Vagina (tissue), 2 donors: Measurements from ENCODE around the gene SH3YL1. TPM values are rescaled to one million over a fixed set of nuclear protein-coding genes. Genes with fewer than 3 reads are reported as not detected.

Experiments
- DNase-seq, 2 donors: peaks; one replicate each; pipeline ENCODE4 v3.0.0-alpha.2; 2017; ENCODE audit errors: extremely low spot score in 2 of 2
- H3K27ac ChIP-seq: fragments of 200-600 bp; sonication (generic); one replicate; pipeline ENCODE4 v1.5.1; 2019
- H3K27me3 ChIP-seq: fragments of 200-600 bp; sonication (generic); one replicate; pipeline ENCODE4 v1.5.1; 2019
- H3K36me3 ChIP-seq, 2 donors: fragments of 200-600 bp; sonication (generic); one replicate each; pipeline ENCODE4 v1.5.1; 2017 to 2019
- H3K4me1 ChIP-seq: fragments of 200-600 bp; sonication (generic); one replicate; pipeline ENCODE4 v1.5.1; 2019
- H3K4me3 ChIP-seq, 2 donors: fragments of 200-600 bp; sonication (generic); 1 replicate in 1 of 2; 2 replicates in 1 of 2; pipeline ENCODE4 v1.5.1; 2016 to 2019
- H3K9me3 ChIP-seq: fragments of 200-600 bp; sonication (generic); one replicate; pipeline ENCODE4 v1.5.1; 2019
- CTCF ChIP-seq, 3 experiments: fragments of 450-650 bp in 2 of 3; fragments of 200-600 bp in 1 of 3; sonication (generic) in 1 of 3; IDR thresholded peaks; one replicate each; pipeline ENCODE4 v1.5.1; 2017 to 2019; ENCODE audit warnings: antibody characterized with exemption in 3 of 3, mild to moderate bottlenecking in 2 of 3, moderate library complexity in 2 of 3
- POLR2A ChIP-seq, 2 donors: fragments of 450-650 bp; IDR thresholded peaks; one replicate each; pipeline ENCODE4 v1.6.1; 2017; ENCODE audit warnings: antibody characterized with exemption in 2 of 2, mild to moderate bottlenecking in 2 of 2, moderate library complexity in 2 of 2
- POLR2AphosphoS5 ChIP-seq, 2 donors: sonication (generic); formaldehyde crosslinking; IDR thresholded peaks; one replicate each; pipeline ENCODE4 v1.9.0; 2017; ENCODE audit warnings: antibody characterized with exemption in 2 of 2, mild to moderate bottlenecking in 2 of 2, low read depth in 1 of 2; ENCODE audit not compliant: insufficient read depth in 1 of 2
- intact Hi-C: fragments of 100-400 bp; cut with DNase I; formaldehyde crosslinking; loops from one replicate; pipeline ENCODE4 v1.15.1; 2023
- total RNA-seq: library from RNA; depleted of rRNA; stranded (reverse); fragments of >200 nt; gene quantifications from one replicate; pipeline ENCODE4 v1.2.3, GENCODE V29; 2016

SH3YL1 gene
- total RNA-seq, 1 donor from 2014 or later = 32.9 TPM

GRCh38 chr2:228518-229278 lies 35.1 kb downstream of the SH3YL1 start:
- intact Hi-C loops = no loop called here
- no peaks in the 10 kb centered on the region for H3K9me3 ChIP-seq
- H3K27ac ChIP-seq = no peak overlapping the region
- no peaks in the 10 kb centered on the region for H3K27me3 ChIP-seq
- no peak overlapping the region for H3K4me3 ChIP-seq
- no peak for DNase-seq
- H3K36me3 ChIP-seq = peaks cover 0 to 44% of the 10 kb centered on the region in 2 donors
- TF ChIP-seq CTCF (IDR thresholded peaks at IDR 0.05) (no peak), POLR2A (IDR thresholded peaks at IDR 0.05) (no peak), POLR2AphosphoS5 (IDR thresholded peaks at IDR 0.05; ENCODE audit: insufficient read depth in 1 of 2, low read depth in 1 of 2) (no peak)
- no peaks in the 10 kb centered on the region for H3K4me1 ChIP-seq

GRCh38 chr2:228115-228514 lies 35.7 kb downstream of the SH3YL1 start:
- Histone ChIP-seq H3K36me3 (peaks cover 0 to 42% of the 10 kb centered on the region in 2 donors), H3K4me1 (no peaks in the 10 kb centered on the region), H3K4me3 (no peak overlapping the region), H3K9me3 (no peaks in the 10 kb centered on the region), H3K27ac (no peak overlapping the region), H3K27me3 (no peaks in the 10 kb centered on the region)
- no peak for DNase-seq
- intact Hi-C loops = no loop called here
- TF ChIP-seq POLR2A (IDR thresholded peaks at IDR 0.05) (no peak), CTCF (IDR thresholded peaks at IDR 0.05) (no peak), POLR2AphosphoS5 (IDR thresholded peaks at IDR 0.05; ENCODE audit: insufficient read depth in 1 of 2, low read depth in 1 of 2) (no peak)

DNA sequence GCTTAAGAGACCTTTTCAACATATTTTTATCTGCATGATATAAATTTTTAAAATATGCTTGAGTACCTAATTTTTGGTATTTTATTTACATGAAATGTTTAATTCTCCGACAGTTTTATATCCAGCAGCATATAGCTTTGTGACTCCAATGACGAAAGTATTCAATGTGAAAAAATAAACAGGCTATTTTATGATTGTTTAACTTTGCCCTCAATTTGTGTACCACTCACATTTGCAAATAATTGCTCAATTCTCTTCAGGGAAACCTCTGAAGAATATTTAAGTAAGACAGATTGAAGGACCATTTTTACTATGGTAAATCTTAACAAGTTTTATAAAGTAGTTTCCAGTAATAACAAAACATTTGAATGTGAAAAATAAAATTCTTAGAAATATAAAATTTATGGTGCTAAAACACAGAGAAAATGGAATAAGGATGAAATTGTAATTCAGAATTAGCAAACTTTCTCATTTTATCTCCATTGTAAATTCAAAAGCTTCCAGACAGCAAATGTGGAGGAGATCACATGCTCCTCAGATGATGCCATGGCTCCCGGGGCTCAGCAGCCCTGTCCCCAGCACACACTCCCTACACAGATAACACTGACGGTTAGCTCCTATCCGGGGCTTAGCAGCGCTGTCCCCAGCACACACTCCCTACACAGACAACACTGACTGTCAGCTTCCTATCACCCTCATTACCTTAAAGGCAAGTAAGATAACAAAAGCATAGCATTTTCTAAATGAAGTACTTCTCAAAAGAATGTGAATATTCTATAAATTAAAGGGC lies 39.7 kb downstream of the SH3YL1 start:
- intact Hi-C loops = no loop called here
- no peaks in the 10 kb centered on the region for H3K27me3 ChIP-seq
- H3K36me3 ChIP-seq = peaks cover 0 to 38% of the 10 kb centered on the region in 2 donors
- no peak for DNase-seq
- no peak overlapping the region for H3K27ac ChIP-seq
- no peaks in the 10 kb centered on the region for H3K9me3 ChIP-seq
- TF ChIP-seq CTCF (IDR thresholded peaks at IDR 0.05) (no peak), POLR2A (IDR thresholded peaks at IDR 0.05) (no peak), POLR2AphosphoS5 (IDR thresholded peaks at IDR 0.05; ENCODE audit: insufficient read depth in 1 of 2, low read depth in 1 of 2) (no peak)
- H3K4me1 ChIP-seq = no peaks in the 10 kb centered on the region
- no peak overlapping the region for H3K4me3 ChIP-seq

DNA sequence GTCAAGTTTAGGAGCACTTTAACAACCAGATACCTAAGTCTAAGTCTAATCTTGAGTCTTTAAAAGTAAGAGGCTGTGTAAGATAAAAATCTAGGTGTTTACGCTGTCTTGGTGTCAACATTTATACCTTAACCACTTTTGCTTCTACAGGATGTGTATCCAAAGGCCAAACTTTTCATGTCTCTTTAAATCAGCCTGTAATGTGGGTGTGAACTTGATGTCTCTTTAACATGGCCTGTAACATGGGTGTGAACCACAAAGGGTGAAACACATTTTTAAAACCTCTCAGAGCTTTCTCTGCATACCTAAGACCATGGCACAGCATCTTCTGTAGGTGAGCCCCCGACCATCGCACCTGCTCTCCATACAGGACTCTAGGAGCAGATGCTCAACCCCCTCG lies 40.4 kb downstream of the SH3YL1 start:
- TF ChIP-seq POLR2A (IDR thresholded peaks at IDR 0.05) (no peak), CTCF (IDR thresholded peaks at IDR 0.05) (no peak), POLR2AphosphoS5 (IDR thresholded peaks at IDR 0.05; ENCODE audit: insufficient read depth in 1 of 2, low read depth in 1 of 2) (no peak)
- H3K4me1 ChIP-seq = no peaks in the 10 kb centered on the region
- no peak overlapping the region for H3K27ac ChIP-seq
- intact Hi-C loops = no loop called here
- H3K36me3 ChIP-seq = peaks cover 0 to 46% of the 10 kb centered on the region in 2 donors
- DNase-seq = no peak
- no peak overlapping the region for H3K4me3 ChIP-seq
- no peaks in the 10 kb centered on the region for H3K9me3 ChIP-seq
- H3K27me3 ChIP-seq = no peaks in the 10 kb centered on the region

- DNase-seq = no peak
- TF ChIP-seq CTCF (IDR thresholded peaks at IDR 0.05) (no peak), POLR2AphosphoS5 (IDR thresholded peaks at IDR 0.05; ENCODE audit: insufficient read depth in 1 of 2, low read depth in 1 of 2) (no peak), POLR2A (IDR thresholded peaks at IDR 0.05) (no peak)
- intact Hi-C loops = no loop called here
- Histone ChIP-seq H3K27ac (no peak overlapping the region), H3K27me3 (no peaks in the 10 kb centered on the region), H3K4me3 (no peak overlapping the region), H3K36me3 (peaks cover 0 to 23% of the 10 kb centered on the region in 2 donors), H3K4me1 (no peaks in the 10 kb centered on the region), H3K9me3 (no peaks in the 10 kb centered on the region)
Measured at GRCh38 chr2:216068-216467, 47.8 kb downstream of the SH3YL1 start.
